ENCODE data around the gene TNFRSF1A.

Gene TNFRSF1A

GRCh38 chr12:6323340-6323994 is 18.4 kb downstream of the TNFRSF1A start:
- peak; percentile 91 for DNase-seq

- no peak for DNase-seq
Measured at GRCh38 chr12:6322969-6323339, 18.9 kb downstream of the TNFRSF1A start.

GRCh38 chr12:6322352-6322751 is 19.5 kb downstream of the TNFRSF1A start:
- no peak for DNase-seq

- no peak for DNase-seq
Measured at GRCh38 chr12:6321905-6322304, 20.0 kb downstream of the TNFRSF1A start.

- no peak for DNase-seq
Measured at GRCh38 chr12:6319446-6319845, 22.4 kb downstream of the TNFRSF1A start.

- no peak for DNase-seq
Measured at GRCh38 chr12:6318440-6318879, 23.4 kb downstream of the TNFRSF1A start.

GRCh38 chr12:6317693-6318439 is 24.0 kb downstream of the TNFRSF1A start:
- DNase-seq = no peak

- DNase-seq = peak; percentile 86
Measured at GRCh38 chr12:6316921-6317692, 24.8 kb downstream of the TNFRSF1A start.

- no peak for DNase-seq
Measured at GRCh38 chr12:6315704-6316597, 25.9 kb downstream of the TNFRSF1A start.

- no peak for DNase-seq
Measured at GRCh38 chr12:6315184-6315583, 26.7 kb downstream of the TNFRSF1A start.

GRCh38 chr12:6314776-6315175 is 27.1 kb downstream of the TNFRSF1A start:
- no peak for DNase-seq

GRCh38 chr12:6313326-6313940 is 28.4 kb downstream of the TNFRSF1A start:
- no peak for DNase-seq

GRCh38 chr12:6312529-6313325 is 29.1 kb downstream of the TNFRSF1A start:
- peak; percentile 95 for DNase-seq

- no peak for DNase-seq
Measured at GRCh38 chr12:6311822-6312528, 29.9 kb downstream of the TNFRSF1A start.

- DNase-seq = peak; percentile 83
Measured at GRCh38 chr12:6310771-6311610, 30.9 kb downstream of the TNFRSF1A start.

GRCh38 chr12:6307529-6307928 is 34.3 kb downstream of the TNFRSF1A start:
- DNase-seq = peak; percentile 62

GRCh38 chr12:6306599-6307220 is 35.2 kb downstream of the TNFRSF1A start:
- peak; percentile 80 for DNase-seq

- DNase-seq = peak; percentile 87
Measured at GRCh38 chr12:6306151-6306550, 35.7 kb downstream of the TNFRSF1A start.

- no peak for DNase-seq
Measured at GRCh38 chr12:6303071-6303470, 38.8 kb downstream of the TNFRSF1A start.
